ENCODE measurements around the gene PMPCA.

The PMPCA gene

DNA sequence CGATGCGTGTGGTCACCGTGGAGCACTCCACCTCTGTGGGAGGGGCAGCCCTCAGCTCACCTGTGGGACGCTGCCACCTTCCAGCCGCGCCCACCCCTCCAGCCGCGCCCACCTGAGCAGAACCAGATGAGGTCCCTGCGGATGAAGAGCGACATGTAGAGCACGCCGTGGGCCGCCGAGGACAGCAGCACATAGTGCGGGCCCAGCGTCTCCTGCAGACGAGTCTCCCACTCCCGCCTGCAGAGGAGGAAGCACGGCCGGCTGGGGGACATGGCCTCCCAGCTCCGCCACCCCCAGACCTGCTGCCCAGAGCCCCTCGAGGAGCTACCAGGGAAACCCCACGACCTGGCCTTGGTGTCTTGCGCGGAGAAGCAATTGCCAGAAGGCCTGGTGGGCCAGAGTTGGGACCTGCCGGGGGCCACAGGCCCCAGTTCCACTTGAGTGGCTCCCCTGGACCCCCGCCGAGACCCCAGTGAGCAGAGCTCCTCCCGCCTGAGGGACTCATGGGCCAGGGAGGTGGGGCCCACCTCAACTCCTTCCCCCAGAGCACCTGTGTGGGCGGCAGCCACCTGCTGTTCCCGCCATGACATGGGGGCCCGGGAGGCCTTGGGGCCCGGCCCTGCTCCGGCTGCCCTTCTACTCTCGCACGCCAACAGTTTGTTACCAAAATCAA, 22.7 kb downstream of the PMPCA start:
- no peaks in the 10 kb centered on the region for H3F3A ChIP-seq (ENCODE audit: low read depth)
- H3K9me2 ChIP-seq (replicated peaks; ENCODE audit: low read depth, low read length): no peaks in the 10 kb centered on the region
- peaks cover 14% of the 10 kb centered on the region for H3K4me1 ChIP-seq (ENCODE audit: insufficient read depth, low read length, poor library complexity, severe bottlenecking)
- peaks cover 28% of the 10 kb centered on the region for H4K20me1 ChIP-seq (ENCODE audit: insufficient read depth, low read length, poor library complexity, severe bottlenecking)
- no peak overlapping the region for H3K4me2 ChIP-seq (ENCODE audit: low read depth, low read length, poor library complexity, severe bottlenecking)
- no peak overlapping the region for H3K9ac ChIP-seq (ENCODE audit: low read depth, low read length, poor library complexity, severe bottlenecking)
- H2AFZ ChIP-seq (ENCODE audit: low read length): no peak overlapping the region
- peaks cover 37% of the 10 kb centered on the region for H3K79me2 ChIP-seq (ENCODE audit: insufficient read depth, low read length)
- no peak for TF ChIP-seq EZH2phosphoT487 (IDR thresholded peaks at IDR 0.05; ENCODE audit: borderline replicate concordance)
- TF ChIP-seq, protein P1, sequence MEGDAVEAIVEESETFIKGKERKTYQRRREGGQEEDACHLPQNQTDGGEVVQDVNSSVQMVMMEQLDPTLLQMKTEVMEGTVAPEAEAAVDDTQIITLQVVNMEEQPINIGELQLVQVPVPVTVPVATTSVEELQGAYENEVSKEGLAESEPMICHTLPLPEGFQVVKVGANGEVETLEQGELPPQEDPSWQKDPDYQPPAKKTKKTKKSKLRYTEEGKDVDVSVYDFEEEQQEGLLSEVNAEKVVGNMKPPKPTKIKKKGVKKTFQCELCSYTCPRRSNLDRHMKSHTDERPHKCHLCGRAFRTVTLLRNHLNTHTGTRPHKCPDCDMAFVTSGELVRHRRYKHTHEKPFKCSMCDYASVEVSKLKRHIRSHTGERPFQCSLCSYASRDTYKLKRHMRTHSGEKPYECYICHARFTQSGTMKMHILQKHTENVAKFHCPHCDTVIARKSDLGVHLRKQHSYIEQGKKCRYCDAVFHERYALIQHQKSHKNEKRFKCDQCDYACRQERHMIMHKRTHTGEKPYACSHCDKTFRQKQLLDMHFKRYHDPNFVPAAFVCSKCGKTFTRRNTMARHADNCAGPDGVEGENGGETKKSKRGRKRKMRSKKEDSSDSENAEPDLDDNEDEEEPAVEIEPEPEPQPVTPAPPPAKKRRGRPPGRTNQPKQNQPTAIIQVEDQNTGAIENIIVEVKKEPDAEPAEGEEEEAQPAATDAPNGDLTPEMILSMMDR (conservative IDR thresholded peaks at IDR 0.05; ENCODE audit: low read length): no peak
- H3K4me3 ChIP-seq (ENCODE audit: low read length, poor library complexity, severe bottlenecking): no peak overlapping the region
- no peaks in the 10 kb centered on the region for H3K27me3 ChIP-seq (ENCODE audit: insufficient read depth, low read length, poor library complexity, severe bottlenecking)
- H3K36me3 ChIP-seq (ENCODE audit: insufficient read depth, low read length): peaks cover 27% of the 10 kb centered on the region; the same call in 1 of the 2 replicates
- H3K9me3 ChIP-seq (ENCODE audit: insufficient read depth, low read depth, low read length): no peaks in the 10 kb centered on the region

DNA sequence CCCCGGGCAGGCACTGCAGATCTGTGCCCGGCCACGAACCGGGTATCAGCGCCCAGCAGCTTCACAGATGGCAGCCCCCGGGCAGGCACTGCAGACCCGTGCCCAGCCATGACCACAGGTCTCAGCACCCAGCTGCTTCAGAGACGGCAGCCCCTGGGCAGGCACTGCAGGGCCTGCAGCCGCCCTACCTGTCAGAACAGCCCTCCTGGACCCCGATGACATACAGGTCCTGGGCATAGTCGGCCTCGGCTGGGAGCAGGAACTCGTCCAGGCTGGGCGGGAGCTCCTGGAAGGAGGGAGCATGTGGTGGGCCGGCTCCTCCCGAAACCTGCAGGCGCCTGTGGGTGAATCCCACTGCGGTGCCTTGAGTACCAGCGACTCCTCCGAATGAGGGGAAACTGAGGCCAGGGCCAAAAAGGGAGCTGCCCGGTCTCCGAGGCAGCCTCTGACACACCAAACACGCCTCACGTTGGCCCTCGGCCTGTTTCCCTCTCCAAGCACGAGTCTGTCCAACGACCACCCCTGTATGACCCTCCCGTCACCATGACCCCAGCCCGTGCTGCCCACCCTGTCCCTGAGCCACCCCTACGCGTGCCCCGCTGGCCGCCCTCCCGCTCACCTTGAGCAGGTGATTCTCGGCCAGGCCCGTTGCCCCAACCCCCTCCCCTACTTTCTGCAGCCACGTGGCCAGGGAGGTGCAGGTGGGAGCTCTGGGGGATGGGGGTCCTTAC, 23.6 kb downstream of the PMPCA start:
- Histone ChIP-seq H4K20me1 (ENCODE audit: insufficient read depth, low read length, poor library complexity, severe bottlenecking) (peaks cover 36% of the 10 kb centered on the region), H3K4me2 (ENCODE audit: low read depth, low read length, poor library complexity, severe bottlenecking) (no peak overlapping the region), H3K4me3 (ENCODE audit: low read length, poor library complexity, severe bottlenecking) (no peak overlapping the region), H3K9me3 (ENCODE audit: insufficient read depth, low read depth, low read length) (no peaks in the 10 kb centered on the region), H3K9me2 (replicated peaks; ENCODE audit: low read depth, low read length) (no peaks in the 10 kb centered on the region), H3K79me2 (ENCODE audit: insufficient read depth, low read length) (peaks cover 45% of the 10 kb centered on the region), H3K9ac (ENCODE audit: low read depth, low read length, poor library complexity, severe bottlenecking) (no peak overlapping the region), H3K4me1 (ENCODE audit: insufficient read depth, low read length, poor library complexity, severe bottlenecking) (peaks cover 22% of the 10 kb centered on the region), H3F3A (ENCODE audit: low read depth) (no peaks in the 10 kb centered on the region), H2AFZ (ENCODE audit: low read length) (no peak overlapping the region), H3K27me3 (ENCODE audit: insufficient read depth, low read length, poor library complexity, severe bottlenecking) (no peaks in the 10 kb centered on the region), H3K36me3 (ENCODE audit: insufficient read depth, low read length) (peaks cover 22% of the 10 kb centered on the region; the same call in 1 of the 2 replicates)
- TF ChIP-seq EZH2phosphoT487 (IDR thresholded peaks at IDR 0.05; ENCODE audit: borderline replicate concordance): no peak
- TF ChIP-seq, protein P1 (conservative IDR thresholded peaks at IDR 0.05; ENCODE audit: low read length): no peak

DNA sequence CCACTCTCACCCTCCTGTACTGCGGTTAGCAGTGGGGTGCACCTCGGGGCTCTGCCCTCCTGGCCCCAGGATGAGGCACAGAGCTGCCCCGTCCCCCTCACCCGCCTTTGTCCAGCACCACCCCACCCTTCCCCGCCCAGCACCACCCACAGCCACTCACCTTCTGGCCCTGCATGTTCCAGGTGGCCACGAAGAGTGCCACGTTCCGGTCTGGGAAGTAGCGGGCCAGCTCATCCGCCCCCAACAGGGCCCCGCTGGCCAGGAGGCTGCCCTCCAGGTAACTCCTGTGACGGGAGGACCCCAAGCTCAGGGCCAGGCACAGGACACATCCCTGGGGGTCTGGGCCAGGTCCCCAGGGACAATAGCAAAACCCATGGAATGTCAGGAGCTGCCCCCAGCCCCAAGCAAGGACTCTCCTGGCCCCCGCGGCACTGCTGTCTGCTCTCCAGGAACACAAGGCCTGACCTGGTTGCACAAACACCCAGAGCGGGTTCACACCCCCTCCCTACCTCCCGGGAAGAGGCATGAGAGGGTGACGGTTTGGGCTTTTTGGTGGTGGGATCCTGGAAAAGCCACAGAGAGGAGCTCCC, 24.2 kb downstream of the PMPCA start:
- Histone ChIP-seq H3K36me3 (ENCODE audit: insufficient read depth, low read length) (peaks cover 16% of the 10 kb centered on the region; the same call in 1 of the 2 replicates), H3F3A (ENCODE audit: low read depth) (no peaks in the 10 kb centered on the region), H2AFZ (ENCODE audit: low read length) (no peak overlapping the region), H3K4me2 (ENCODE audit: low read depth, low read length, poor library complexity, severe bottlenecking) (peak overlapping the region; percentile 98), H4K20me1 (ENCODE audit: insufficient read depth, low read length, poor library complexity, severe bottlenecking) (peaks cover 39% of the 10 kb centered on the region), H3K4me1 (ENCODE audit: insufficient read depth, low read length, poor library complexity, severe bottlenecking) (peaks cover 22% of the 10 kb centered on the region), H3K4me3 (ENCODE audit: low read length, poor library complexity, severe bottlenecking) (peak overlapping the region; percentile 32), H3K9ac (ENCODE audit: low read depth, low read length, poor library complexity, severe bottlenecking) (no peak overlapping the region), H3K79me2 (ENCODE audit: insufficient read depth, low read length) (peaks cover 51% of the 10 kb centered on the region), H3K9me3 (ENCODE audit: insufficient read depth, low read depth, low read length) (no peaks in the 10 kb centered on the region), H3K27me3 (ENCODE audit: insufficient read depth, low read length, poor library complexity, severe bottlenecking) (no peaks in the 10 kb centered on the region), H3K9me2 (replicated peaks; ENCODE audit: low read depth, low read length) (no peaks in the 10 kb centered on the region)
- TF ChIP-seq EZH2phosphoT487 (IDR thresholded peaks at IDR 0.05; ENCODE audit: borderline replicate concordance): no peak
- TF ChIP-seq, protein P1 (conservative IDR thresholded peaks at IDR 0.05; ENCODE audit: low read length): no peak

Measured in Loucy (cell line).